GM12892 (cell line): ENCODE measurements around the gene RAB10.

Experiments
- POLR2A ChIP-seq: IDR thresholded peaks from 2 replicates; pipeline ENCODE4 v1.6.1; 2011; ENCODE audit warnings: low read depth, low read length, control low read depth
- POLR2AphosphoS5 ChIP-seq: IDR thresholded peaks from 2 replicates; pipeline ENCODE4 v1.6.1; 2011; ENCODE audit warnings: low read depth, low read length, control low read depth
- TAF1 ChIP-seq: IDR thresholded peaks from 2 replicates; pipeline ENCODE4 v1.6.1; 2011; ENCODE audit warnings: low read depth, mild to moderate bottlenecking, control low read depth, low read length, borderline replicate concordance

DNA sequence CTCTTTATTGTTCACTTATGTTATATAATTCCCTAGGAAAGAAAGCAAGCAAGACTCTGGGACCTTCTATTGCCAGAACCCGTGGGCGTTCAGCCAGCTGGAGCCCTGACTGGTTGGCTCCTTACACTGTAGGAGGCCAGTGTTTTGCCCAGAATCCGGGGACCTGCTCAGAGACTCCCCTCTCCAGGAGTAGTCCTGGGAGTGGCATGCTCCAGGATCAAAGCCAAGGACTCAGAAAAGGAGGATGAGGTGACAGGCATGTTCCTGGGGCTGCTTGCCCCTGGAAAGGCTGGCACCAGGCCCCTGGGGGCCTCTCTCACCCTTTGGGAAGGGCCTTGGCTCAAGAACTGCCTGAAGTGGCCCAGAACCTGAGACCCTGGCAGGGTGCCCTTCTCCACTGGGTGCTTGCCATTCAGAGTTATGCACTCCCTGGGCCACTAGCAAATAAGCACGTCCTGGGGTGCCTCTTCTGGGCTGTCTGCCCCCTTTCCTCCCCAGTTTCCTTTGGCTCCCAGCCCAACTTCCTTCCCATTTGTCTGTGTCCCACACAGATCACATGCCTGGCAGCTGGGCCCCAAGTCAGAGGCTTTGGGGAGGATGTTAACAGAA, 32.0 kb upstream of the RAB10 start:
- TF ChIP-seq POLR2AphosphoS5 (no peak), POLR2A (no peak), TAF1 (no peak)
